Effector CD4-positive, alpha-beta T cell (primary cell): ENCODE measurements around the gene LAMA5.

ENCODE experiments used
- DNase-seq: peaks from one replicate; pipeline ENCODE4 v3.0.0-alpha.2; 2020

LAMA5 gene

DNA sequence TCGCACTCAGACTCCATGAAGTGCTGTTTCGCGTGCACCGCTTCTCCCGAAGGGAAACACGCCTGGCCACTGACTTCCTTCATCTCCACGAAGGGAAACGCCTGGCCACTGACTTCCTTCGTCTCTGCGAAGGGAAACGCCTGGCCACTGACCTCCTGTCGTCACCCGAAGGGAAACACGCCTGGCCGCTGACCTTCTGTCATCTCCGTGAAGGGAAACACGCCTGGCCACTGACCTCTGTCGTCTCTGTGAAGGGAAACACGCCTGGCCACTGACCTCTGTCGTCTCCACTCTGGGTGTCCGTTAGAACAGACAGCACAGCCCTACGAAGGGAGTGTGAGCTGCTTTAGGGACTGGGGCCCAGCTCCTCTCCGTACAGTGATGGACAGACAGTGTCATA lies 81.4 kb downstream of the LAMA5 start:
- DNase-seq: no peak

DNA sequence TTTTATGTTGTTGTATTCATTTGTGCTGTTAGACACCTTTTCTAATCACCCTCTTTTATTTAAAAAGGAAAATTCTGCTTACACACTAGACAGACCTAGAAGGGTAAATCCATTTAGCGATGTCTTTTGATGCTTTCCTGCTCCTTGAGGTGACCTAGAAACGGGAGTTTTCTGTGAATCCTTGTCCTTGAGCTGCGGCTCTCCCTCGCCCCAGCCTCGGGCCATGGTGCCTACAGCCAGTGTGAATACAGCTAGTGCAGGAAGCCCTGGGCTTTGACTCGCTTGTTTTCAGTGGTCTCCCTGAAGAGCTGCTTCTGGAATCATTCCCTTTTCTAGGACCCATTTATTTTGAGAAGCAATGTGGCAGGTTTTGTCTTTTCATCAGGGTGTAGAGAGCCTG lies 82.0 kb downstream of the LAMA5 start:
- DNase-seq: no peak

DNA sequence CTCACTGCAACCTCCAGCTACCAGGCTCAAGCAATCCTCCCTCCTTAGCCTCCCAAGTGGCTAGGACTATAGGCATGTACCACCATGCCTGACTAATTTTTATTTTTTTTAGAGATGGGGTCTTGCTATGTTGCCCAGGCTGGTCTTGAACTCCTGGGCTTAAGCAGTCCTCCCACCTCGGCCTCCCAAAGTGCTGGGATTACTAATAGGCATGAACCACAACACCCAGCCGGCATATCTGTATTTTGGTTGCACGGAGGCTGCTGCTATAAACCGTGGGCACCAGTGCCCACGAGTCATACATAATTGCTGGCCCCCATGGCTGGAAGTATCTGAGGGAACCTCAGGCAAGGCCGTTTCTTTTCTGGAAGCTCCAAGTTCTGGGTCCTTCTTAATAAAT lies 82.7 kb downstream of the LAMA5 start:
- no peak for DNase-seq

DNA sequence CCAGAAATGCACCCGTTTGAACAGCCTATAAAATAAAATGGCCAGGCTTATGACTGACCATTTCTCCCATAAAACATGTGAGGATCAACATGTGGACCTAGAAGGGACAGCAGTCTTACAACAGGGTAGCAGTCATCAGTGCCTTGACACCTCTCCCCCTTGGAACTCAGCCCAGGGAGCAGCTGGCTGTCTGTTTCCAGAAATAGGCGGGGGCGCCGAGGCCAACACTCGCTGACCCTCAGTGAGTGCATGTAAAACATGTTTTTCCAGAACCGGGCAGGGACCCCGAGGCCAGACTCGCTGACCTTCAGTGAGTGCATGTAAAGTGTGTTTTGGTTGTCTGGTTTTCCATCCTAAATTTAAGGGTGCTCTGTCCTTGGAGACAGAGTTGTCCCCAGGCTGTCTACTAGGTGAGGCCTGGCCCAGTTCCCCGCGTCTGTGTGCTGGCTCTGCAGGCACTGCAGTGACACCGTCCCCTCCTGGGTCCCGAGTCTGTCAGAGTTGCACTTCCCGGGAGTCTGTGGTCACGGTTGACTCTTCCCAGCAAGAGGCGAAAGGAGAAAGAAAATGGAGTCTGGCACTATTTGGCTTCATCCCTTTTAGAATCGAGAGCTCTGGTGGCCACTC lies 84.1 kb downstream of the LAMA5 start:
- DNase-seq: no peak

DNA sequence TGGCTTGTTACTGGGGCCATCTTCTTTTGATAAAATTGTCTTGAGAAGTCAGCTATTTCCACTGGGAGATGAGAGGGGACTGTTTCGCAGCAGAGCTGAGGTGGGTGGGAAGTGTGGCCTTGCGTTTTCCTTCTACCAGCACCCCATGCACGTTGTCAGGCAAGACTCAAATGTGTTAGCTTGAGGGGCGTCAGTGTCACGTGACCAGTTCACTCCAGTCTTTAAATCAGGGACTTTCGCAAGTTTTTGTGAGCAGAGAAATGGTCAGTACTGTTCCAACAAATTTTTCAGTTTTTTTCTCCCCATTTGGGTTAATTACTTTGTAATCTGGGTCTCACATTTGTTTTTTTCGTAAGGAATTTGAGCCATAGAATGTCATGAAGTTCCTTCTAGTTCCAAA lies 85.0 kb downstream of the LAMA5 start:
- no peak for DNase-seq

DNA sequence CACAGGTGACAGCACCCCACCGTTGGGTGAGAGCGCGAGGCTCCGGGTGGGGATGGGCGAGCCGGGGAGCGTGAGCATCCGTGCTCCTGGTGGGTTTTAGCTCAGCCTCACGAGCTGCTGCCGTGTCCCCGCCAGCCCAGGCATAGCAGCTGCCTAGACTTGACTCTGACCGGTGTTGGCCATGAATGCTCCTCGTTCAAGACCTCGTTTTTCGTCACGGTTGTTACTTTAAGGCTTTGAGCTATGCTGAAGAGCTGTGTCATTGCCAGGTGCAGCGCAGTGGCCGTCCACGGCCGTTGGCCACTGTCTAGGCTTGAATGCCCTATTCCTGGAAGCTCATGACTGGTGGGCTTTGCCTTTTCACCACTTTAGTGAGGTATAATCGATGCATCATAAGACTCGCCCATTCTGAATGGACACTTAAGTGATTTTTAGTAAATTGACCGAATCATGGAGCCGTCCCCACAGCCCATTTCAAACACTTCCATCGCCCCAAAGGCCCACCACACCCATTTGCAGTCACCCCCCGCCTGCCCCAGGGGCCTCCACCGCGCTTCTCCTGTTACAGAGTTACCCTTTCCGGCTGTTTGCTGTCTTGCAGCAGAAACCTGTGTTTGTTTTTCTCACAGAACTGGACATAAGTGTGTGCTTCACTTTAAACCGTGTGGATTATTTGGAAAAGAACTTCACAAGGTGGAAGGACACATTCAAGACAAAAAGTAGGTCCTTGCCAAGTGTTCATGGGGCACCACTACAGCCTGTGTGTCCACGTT lies 85.8 kb downstream of the LAMA5 start:
- DNase-seq: no peak

DNA sequence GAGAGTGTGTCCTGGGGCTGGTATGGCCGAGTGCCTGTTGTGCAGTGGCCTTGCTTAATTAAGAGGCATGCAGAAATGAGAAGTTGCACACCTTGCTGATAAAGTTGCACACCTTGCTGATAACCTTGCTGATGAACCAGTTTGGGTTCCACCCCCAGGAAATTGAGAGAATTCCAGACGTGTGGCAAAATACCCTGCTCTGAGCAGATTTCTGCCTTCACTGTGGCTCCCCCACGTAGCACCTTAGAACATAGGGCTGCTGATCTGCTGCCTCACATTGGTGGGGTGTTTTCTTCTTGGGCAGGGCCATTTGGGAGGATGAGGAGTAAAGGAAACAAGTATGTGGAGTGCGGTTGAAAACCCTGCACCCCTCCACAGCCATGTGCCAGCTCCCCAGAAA lies 86.8 kb downstream of the LAMA5 start:
- no peak for DNase-seq

DNA sequence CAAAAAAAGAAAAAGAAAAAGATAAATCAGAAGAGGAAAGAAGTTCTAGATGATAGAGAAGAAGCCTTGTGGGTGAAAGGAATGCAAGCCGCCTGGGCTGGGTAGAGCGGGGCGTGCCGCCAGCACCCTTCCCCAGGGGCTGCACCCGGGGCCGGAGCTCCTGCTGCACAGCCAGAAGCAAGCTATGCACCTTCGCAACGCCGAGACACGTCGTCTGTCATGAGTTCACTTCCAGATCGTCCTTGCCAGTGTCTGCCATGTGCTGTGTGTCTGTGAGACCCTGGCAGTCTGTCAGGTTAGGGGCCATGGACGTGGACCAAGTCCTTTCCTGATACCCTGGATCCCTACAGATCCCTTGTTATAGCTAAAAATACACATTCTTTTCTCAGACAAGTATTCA lies 89.9 kb downstream of the LAMA5 start:
- no peak for DNase-seq

DNA sequence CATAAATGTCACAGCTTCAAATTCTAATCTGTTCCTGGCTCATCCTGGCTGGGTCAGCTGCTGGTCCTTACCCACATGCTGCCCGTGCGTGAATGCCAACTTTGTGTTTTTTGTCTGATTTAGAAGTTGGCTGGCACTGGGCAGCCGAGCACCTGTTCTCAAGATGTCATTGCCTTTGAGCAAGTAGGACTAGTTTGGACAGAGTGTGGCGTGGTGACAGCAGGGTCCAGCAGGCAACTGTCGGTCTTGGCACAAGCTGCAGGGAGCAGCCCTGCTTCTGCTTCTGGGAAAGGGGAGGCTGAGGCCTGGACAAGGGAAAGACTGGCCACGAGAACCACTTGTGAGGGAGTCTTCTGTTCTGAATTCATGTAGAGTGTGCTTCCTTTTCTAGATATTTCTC lies 90.7 kb downstream of the LAMA5 start:
- no peak for DNase-seq

DNA sequence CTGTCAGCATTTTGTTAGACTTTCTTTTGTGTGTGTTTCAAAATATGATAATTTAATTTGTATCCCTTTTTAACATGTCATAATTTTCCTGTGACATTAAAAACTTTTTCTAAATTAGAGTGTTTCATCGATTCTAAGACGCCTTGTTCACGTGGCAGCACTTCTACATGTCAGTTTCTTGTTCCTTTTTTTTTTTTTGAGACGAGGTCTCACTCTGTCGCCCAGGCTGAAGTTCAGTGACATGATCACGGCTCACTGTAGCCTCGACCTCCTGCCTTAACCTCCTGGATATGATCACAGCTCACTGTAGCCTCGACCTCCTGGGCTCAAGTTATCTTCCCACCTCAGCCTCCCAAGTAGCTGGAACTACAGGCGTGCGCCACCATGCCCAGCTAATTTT lies 91.9 kb downstream of the LAMA5 start:
- DNase-seq: no peak

DNA sequence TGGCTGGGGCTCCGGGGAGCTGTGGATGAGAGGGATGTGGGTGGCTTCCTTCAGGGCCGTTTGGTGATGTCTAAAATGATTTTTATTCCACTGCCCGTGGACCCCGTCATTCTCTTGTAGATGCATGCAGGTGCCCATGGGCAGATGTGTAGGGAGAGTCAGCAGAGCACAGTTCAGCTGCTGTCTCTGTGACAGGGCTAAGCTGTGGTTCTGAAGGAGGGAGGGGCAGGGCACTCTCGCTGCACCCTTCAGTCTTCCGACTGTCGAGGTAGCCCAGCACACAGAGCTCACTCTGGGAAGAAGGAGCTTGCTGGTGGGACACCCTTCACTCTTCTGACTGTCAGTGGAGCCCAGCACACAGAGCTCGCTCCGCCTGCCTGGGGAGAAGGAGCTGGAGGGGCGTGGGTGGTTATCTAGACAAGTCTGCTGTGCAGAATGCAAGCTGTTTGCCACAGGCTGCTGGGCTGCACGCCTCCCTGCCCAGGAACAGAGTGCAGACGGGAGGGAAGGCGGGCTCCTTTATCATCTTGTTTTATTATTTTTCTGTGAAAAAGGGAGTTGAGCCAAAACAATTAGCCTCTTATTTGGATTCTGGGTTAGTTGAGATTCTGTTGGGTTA lies 92.7 kb downstream of the LAMA5 start:
- no peak for DNase-seq

DNA sequence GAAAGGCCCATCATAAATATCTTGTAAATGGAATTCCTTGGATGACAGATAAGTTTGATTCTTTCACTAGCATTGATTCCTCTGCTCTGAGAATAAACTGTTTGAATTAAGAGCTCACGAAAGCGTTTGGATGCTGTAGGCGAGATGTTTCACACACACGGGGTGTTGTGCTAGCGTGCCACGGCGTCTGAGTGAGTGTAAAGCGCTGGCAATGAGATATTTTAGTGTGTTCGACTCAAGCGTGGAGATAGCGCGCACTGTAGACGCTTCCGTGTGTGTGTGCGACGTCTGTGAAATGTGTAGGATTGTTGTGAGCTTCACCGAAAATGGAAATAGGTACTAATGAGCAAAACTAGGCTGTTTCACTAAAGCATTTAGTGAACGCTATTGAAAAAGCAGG lies 93.7 kb downstream of the LAMA5 start:
- no peak for DNase-seq

DNA sequence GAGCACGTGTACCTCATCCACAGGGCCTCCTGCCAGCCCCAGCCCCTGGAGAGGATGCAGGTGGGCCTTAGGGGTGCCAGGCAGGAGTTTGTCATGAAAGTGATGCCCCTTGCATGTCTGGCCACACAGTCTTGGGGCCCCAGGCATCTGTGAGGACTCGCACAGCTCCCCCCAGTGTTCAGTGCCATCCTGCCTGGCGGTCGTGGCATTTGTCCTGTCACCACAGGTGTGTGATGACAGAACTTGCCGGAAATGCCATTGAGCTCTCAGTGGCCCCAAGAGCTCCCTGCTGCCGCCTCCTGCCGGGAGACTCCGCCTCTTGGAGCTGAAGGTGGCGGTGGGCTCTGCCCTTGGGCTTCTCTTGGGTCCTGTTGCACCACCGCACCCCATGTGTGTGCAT lies 94.9 kb downstream of the LAMA5 start:
- DNase-seq: no peak

DNA sequence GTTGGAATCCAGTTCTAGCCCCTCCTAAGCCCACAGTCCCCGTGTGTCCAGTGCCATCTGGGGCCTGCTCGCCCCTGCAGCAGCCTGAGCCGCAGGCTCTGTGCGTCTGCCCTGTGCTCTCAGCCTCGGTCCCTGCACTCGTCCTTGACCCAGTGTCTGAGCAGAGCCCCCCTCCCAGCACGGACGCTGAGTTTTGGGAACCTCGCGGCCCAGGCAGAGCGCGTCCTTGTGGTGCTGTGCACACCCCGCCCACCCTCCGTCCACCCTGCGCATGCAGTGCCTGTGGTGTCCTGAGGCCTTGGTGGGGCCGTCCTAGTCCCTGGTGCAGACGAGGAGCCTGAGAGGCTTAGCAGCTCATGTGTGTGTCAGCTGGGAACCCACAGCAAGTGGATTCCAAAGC lies 97.2 kb downstream of the LAMA5 start:
- no peak for DNase-seq

DNA sequence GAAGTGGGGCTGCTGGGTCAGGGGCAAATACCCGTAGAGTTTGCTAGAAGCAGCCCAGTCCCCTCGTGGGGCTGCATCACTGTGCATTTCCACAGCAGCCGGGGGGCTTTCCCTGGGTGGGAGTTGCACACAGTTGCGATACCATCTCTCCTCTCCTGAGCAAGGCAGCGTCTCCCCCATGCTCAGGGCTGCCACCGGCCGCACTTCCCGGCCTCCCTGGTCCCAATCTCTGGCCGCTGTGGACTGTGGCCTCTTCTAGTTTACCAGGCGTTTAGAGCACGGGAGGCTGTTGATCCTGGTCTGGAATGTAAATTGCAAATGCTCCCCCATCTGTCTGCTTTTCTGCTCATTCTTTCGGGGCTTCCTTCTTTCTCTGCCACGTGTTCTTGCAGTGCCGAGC lies 97.7 kb downstream of the LAMA5 start:
- DNase-seq: no peak

DNA sequence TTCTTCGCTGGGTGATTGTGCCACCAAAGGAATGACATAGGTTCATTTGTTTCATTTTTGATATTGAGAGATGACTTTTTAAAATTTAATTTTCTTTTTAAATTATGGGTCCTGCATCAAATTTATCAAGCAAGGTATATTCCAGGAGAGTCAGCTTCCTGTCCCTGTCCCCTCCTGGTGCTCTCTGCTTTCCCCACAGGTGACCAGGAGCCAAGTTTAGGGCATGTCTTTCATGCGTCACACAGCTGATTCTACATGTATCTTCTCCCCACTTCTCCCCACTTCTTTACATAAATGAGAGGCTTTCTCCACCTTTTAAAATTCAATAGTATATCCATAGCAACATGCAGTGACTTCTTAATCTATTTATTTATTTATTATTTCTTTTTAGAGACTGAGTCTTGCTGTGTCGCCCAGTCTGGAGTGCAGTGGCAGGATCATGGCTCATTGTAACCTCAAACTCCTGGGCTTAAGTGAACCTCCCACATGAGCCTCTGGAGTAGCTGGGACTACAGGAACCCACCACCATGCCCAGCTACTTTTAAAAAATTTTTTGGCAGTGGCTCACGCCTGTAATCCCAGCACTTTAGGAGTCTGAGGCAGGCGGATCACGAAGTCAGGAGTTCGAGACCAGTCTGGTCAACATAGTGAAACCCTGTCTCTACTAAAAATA lies 98.7 kb downstream of the LAMA5 start:
- DNase-seq: no peak

DNA sequence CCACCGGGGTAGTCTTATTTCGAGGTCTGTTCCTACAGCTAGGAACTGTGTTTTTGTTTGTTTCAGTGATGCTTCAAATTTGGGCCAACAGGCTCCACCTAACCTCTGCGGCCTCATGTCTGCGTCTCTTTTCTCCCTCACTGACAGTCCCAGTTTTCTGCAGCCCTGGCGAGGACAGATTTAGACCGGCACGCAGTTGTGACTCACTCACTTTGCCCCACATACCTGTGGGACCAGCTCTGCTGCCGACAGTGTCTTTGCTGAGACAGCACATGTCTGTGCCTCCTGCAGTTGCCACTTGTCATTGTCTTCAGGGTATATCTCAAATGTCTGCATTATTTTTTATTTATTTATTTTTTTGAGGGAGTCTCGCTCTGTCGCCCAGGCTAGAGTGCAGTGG lies 99.6 kb downstream of the LAMA5 start:
- no peak for DNase-seq

DNA sequence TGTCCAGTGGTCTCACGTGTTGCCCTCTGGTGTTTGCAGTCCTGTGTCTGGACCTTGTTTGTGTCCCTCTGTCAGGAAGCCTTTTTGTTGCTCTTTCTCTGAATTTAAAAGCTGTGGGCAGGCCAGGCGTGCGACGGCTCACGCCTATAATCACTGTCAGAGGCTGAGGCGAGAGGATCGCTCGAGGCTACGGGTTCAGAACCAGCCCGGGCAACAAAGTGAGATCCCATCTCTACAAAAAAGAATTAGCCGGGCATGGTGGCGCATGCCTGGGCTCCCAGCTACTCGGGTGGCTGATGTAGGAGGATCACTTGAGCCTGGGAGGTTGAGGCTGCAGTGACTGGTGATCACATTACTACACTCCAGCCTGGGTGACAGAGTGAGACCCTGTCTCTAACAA lies 100.3 kb downstream of the LAMA5 start:
- no peak for DNase-seq

DNA sequence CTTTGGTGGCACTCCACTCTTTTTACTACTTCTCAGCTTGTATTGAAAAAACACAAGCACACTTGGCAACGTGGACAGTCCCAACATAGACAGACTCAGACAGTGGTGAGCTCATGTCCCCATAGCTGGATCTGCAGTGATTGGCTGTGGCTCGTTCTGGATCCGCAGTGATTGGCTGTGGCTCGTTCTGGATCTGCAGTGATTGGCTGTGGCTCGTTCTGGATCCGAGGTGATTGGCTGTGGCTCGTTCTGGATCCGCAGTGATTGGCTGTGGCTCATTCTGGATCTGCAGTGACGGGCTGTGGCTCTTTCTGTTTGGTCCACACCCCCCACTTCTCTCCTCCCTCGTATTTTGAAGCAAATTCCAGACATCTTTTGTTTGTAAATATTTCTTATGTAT lies 100.8 kb downstream of the LAMA5 start:
- no peak for DNase-seq

DNA sequence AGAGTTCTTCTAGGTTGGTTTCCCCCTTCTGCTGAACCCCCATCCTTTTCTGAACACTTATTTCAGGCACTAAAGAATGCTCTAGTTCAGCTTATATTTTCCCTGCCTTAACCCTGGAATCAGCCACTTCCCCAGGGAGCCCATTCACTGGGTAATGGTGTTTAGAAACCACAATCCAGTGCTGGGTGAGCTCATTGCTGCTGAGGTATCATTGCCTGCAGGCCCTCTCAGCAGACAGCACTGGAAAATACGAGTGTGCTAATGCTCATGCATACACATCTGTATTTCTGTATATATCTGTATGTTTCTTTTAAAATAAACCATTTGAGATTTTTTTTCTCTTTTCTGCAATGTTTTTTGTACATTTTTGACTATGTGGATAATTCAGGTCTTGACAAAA lies 101.7 kb downstream of the LAMA5 start:
- DNase-seq: no peak

DNA sequence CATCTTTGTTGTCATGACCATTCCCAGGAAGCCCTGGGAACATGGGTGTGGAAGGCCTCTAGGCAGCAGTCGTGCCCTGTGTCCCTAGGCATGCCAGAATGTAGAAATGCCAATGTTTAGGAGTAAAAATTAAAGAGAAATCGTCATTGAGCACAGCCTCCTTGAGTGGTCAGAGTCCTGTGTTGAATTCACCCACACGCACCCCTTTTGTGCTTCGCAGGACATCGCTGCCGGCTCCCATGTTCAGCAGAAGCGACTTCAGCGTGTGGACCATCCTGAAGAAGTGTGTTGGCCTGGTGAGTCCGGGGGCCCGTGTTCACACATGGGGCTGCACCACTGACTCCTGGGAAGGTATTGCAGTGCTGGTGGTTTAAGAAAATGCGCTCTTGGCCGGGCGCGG lies 103.7 kb downstream of the LAMA5 start:
- DNase-seq: no peak

DNA sequence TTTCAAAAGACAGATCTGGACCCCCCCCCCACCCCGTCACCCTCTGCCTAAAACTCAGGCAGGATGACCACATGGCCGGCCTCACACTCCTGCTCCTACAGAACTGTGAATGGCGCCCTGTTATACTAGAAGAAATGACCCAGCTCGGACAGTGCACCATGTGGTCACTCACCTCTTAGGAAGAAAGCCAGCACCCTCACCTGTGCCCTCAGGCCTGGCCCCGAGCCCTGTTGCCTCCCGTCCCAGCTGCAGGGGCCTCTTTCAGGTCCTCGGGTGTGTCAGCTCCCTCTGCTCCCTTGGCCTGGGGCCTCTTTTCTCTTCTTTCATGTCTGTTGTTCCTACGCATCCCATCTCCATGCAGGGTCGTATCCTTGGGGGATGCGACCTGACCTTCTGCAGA lies 105.0 kb downstream of the LAMA5 start:
- no peak for DNase-seq

DNA sequence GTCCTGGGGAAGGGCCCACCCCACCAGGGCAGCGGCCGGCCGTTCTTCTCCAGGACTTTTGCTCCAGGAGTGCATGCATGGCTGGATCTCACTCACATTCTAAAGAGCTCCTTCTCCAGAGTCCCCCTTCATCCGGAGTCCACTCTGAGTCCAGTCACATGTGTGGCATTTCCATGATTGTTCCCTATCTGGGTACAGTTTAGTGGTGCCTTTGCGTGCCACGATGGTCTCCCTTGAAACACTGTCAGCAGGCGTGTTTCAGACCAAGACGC lies 107.9 kb downstream of the LAMA5 start:
- DNase-seq: no peak
